GM12872 (cell line): ENCODE results near the gene AARS2.

ENCODE experiments used
- CTCF ChIP-seq: IDR thresholded peaks from 3 replicates; pipeline ENCODE4 v1.5.1; 2011; ENCODE audit warnings: low read depth, mild to moderate bottlenecking, low read length, moderate library complexity; ENCODE audit not compliant: insufficient read depth

The AARS2 gene

GRCh38 chr6:44302856-44303255 is 10.3 kb downstream of the AARS2 start:
- TF ChIP-seq CTCF = no peak

- TF ChIP-seq CTCF = no peak
Observed at GRCh38 chr6:44301782-44302564, 11.2 kb downstream of the AARS2 start.

- TF ChIP-seq CTCF = no peak
Observed at GRCh38 chr6:44301106-44301505, 12.0 kb downstream of the AARS2 start.

- no peak for TF ChIP-seq CTCF
Observed at GRCh38 chr6:44300292-44300823, 12.8 kb downstream of the AARS2 start.

GRCh38 chr6:44298864-44299263 is 14.3 kb downstream of the AARS2 start:
- no peak for TF ChIP-seq CTCF

- no peak for TF ChIP-seq CTCF
Observed at GRCh38 chr6:44298055-44298803, 14.9 kb downstream of the AARS2 start.
